MG63 (cell line): ENCODE data around the gene NECTIN3. TPM values are rescaled to one million over a fixed set of nuclear protein-coding genes. Genes with fewer than 3 reads are reported as not detected.

ENCODE experiments used
- DNase-seq: peaks from one replicate; pipeline ENCODE4 v3.0.0-alpha.2; 2020
- H3K27me3 ChIP-seq: fragments of 250-450 bp; sonication (Bioruptor Pico); 2 replicates; pipeline ENCODE4 v1.5.1; 2020; ENCODE audit warnings: mild to moderate bottlenecking, moderate library complexity
- H3K36me3 ChIP-seq: fragments of 250-450 bp; sonication (Bioruptor Pico); 2 replicates; pipeline ENCODE4 v1.5.1; 2020; ENCODE audit warnings: mild to moderate bottlenecking, moderate library complexity
- H3K4me3 ChIP-seq: fragments of 250-450 bp; sonication (Bioruptor Pico); 2 replicates; pipeline ENCODE4 v1.5.1; 2020; ENCODE audit warnings: mild to moderate bottlenecking, moderate library complexity
- H3K9me3 ChIP-seq: fragments of 250-450 bp; sonication (Bioruptor Pico); 2 replicates; pipeline ENCODE4 v1.5.1; 2020; ENCODE audit warnings: mild to moderate bottlenecking, moderate library complexity
- total RNA-seq: library from RNA; depleted of rRNA; stranded (reverse); fragments of >200 nt; shearing (Covaris generic); gene quantifications from 2 replicates; pipeline ENCODE4 v1.2.3, GENCODE V29; 2014; ENCODE audit warnings: low replicate concordance

The NECTIN3 gene
- total RNA-seq, 1 experiment from 2014 or later: 23.0 TPM

DNA sequence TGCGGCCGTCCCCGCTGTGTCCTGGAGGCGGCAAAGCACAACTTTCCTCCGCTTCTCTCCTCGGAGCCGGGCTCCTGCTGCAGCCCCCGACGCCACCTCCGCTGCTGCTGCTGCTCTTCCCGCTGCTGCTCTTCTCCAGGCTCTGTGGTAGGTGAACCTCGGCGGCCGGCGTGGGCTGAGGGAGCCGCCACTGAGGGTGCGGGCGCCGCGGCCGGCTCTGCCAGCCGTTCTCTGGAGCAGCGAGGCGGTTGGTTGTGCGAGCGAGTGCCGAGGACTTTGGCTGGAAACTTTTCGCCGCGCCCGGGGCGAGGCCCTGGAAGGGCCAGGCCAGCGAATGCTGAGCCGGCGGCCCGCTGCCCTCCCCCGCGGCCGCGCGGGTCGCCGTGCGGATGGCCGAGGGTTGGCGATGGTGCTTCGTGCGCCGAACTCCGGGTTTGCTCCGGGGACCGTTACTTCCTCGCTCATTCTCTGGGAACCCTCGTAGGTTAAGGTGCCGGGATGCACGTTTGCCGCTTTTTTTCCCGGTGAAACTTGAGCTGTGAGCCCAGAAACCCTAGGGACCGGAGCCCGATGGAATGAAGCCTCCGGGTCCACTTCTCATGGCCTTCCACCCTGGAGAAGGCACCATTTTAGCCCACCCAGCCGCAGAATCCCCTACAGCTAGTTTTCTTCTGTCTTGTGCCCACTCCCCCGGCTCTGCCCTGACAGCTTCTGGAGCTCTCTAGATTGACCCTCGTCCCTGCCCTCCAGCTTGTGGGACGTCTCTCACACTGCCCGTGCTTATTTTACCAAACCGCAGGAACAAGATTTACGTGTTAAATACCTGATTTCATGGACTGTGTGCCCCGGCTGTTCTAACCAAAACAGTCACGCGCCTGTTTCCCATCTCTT is 660 bp downstream of the NECTIN3 start:
- H3K36me3 ChIP-seq: no peaks in the 10 kb centered on the region
- no peaks in the 10 kb centered on the region for H3K9me3 ChIP-seq
- peak; percentile 56 for DNase-seq
- H3K4me3 ChIP-seq: peak overlapping the region; percentile 89
- no peaks in the 10 kb centered on the region for H3K27me3 ChIP-seq

DNA sequence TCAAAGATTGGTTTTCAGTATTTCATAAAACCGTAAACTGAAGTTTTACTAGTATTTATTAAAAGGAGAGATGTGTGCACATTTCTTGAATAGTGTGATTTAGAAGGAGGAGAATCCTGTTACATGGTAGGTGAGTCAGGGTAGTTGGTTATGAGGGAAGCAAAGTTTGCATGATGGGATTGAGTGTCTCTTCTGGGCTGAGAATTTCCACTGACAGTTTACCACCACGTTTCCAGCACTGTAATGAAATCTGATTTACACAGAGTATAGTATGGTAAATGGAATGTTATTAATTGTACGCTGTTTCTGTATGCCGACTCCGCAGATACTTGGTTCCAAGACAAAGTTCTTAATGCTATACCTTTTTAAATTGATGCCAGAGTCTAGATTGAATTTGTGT is 1.6 kb downstream of the NECTIN3 start:
- H3K27me3 ChIP-seq: no peaks in the 10 kb centered on the region
- H3K4me3 ChIP-seq: peak overlapping the region; percentile 89
- H3K9me3 ChIP-seq: no peaks in the 10 kb centered on the region
- no peak for DNase-seq
- no peaks in the 10 kb centered on the region for H3K36me3 ChIP-seq

DNA sequence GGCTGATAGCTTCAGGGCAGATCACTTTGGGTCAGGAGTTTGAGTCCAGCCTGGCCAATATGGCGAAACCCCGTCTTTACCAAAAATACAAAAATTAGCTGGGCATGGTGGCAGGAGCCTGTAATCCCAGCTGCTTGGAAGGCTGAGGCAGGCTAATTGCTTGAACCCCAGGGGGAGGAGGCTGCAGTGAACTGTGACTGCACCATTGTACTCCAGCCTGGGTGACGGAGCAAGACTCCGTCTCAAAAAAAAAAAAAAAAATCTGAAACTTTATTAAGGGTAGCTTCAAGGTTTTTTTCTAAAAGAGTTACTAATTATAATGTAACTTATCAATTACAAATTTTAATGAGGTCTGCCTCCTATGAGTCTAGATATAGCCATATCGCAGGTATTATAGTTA is 5.1 kb downstream of the NECTIN3 start:
- Histone ChIP-seq H3K36me3 (no peaks in the 10 kb centered on the region), H3K4me3 (no peak overlapping the region), H3K9me3 (no peaks in the 10 kb centered on the region), H3K27me3 (no peaks in the 10 kb centered on the region)
- DNase-seq: no peak

DNA sequence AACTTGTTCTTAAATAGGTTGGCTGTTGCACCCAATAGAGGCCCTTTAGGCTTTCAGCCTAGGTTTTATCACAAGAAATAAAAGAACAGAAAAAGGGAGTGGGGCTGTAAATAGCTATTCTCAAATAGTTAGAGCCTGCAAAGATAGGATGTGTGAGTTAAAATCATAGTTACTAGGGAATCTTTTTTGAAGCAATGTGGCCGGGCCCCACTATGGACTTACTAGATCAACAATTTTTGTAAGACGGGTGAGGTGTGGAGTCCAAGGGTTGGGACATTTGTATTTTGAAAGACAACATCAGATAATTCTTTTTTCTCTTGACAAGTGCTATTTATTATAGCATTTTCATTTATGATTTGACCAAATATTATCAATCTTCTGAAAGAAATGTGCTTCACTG is 5.8 kb downstream of the NECTIN3 start:
- DNase-seq: no peak
- H3K4me3 ChIP-seq: no peak overlapping the region
- H3K36me3 ChIP-seq: no peaks in the 10 kb centered on the region
- H3K27me3 ChIP-seq: no peaks in the 10 kb centered on the region
- H3K9me3 ChIP-seq: no peaks in the 10 kb centered on the region

DNA sequence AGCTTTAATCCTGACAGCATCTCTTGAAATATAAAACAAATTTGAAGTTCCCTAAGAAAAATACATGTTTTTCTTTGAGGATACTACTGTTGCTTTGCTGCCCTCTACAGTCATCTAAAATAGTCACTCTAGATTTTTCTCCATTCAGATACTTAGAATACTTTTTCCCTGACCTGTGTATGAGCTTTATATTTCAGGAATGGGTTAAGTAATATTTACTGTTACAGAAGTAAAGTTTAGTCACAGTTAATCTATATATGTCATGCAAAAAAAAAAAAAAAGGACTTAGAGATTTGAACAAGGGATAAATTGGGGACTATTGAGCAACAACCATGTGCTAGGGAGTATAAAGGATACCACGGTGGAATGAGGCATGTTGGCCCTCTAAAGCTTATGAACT is 8.8 kb downstream of the NECTIN3 start:
- Histone ChIP-seq H3K36me3 (no peaks in the 10 kb centered on the region), H3K27me3 (no peaks in the 10 kb centered on the region), H3K9me3 (no peaks in the 10 kb centered on the region), H3K4me3 (no peak overlapping the region)
- DNase-seq: no peak

DNA sequence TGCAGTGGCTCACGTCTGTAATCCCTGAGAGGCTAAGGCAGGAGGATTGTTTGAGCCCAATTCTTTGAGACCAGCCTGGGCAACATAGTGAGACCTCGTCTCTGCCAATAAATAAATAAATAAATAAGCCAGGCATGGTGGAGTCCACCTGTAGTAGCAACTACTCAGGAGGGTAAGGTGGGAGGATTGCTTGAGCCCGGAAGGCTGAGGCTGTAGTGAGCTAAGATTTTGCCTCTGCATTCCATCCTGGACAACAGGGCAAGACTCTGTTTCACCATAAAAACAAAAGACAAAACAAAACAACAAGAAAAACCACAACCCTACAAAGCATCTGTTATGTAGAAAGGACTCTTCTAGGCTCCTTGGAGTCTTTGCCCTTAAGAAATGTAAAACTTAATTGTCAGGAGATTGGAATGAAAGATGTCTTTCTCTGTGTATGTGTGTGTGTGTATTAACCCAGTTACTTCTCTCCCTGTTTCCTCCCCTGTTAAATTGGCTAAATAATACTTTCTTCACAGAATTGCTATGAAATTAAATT is 9.5 kb downstream of the NECTIN3 start:
- H3K27me3 ChIP-seq: no peaks in the 10 kb centered on the region
- DNase-seq: no peak
- H3K4me3 ChIP-seq: no peak overlapping the region
- H3K36me3 ChIP-seq: no peaks in the 10 kb centered on the region
- H3K9me3 ChIP-seq: no peaks in the 10 kb centered on the region

DNA sequence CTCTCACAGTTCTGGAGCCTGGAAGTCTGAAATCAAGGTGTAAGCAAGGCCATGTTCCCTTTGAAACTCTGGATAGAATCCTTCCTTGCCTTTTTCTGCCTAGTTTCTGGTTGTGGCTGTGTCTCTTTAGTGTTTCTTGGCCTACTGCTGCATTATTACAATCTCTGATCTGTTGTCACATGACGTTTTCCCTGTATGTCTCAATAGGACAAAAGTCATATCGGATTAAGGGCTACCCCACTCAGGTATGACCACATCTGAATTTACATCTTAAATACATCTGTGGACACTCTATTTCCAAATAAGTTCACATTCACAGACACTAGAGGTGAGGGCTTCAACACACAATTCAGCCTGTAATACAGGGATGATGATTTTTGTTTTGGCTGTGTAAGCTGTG is 13.3 kb downstream of the NECTIN3 start:
- DNase-seq: no peak
- no peak overlapping the region for H3K4me3 ChIP-seq
- H3K9me3 ChIP-seq: no peaks in the 10 kb centered on the region
- no peaks in the 10 kb centered on the region for H3K36me3 ChIP-seq
- no peaks in the 10 kb centered on the region for H3K27me3 ChIP-seq

DNA sequence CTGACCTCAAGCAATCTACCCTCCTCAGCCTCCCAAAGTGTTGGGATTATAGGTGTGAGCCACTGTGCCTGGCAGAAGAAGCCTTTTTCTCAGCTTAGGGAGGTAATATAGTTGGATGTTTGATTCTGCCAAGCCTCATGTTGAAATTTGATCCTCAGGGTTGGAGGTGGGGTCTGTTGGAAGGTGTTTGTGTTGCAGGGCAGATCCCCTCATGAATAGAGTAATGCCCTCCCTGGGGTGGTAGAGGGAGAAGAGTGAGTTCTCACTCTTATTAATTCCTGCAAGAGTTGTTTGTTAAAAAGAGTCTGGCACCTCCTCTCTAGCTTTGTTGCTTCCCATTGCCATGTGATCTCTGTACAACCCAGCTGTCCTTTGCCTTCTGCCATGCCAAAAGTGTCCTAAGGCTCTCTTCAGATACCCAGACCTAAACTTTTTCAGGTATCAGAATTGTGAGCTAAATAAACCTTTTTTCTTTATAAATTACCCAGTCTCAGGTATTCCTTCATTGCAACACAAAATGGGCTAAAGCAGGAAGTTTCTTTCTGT is 16.4 kb downstream of the NECTIN3 start:
- no peaks in the 10 kb centered on the region for H3K27me3 ChIP-seq
- no peak for DNase-seq
- H3K4me3 ChIP-seq: no peak overlapping the region
- H3K9me3 ChIP-seq: no peaks in the 10 kb centered on the region
- H3K36me3 ChIP-seq: no peaks in the 10 kb centered on the region

DNA sequence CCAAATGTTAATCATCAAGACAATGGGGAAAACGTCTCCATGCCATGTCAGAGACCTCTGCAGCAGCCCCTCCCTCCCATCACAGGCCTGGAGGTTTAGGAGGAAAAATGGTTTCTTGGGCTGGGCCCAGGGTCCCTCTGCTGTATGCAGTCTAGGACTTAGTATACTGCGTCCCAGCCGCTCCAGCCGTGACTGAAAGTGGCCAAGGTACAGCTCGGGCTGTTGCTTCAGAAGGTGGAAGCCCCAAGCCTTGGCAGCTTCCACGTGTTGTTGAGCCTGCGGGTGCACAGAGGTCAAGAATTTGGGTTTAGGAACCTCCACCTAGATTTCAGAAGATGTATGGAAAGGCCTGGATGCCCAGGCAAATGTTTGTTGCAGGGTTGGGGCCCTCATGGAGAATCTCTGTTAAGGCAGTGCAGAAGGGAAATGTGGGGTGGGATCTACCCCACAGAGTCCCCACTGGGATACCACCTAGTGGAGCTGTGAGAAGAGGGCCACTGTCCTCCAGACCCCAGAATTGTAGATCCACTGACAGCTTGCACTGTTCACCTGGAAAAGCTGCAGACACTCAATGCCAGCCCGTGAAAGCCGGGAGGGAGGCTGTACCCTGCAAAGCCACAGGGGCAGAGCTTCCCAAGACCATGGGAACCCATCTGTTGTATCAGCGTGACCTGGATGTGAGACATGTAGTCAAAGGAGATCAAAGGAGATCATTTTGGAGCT is 25.0 kb downstream of the NECTIN3 start:
- Histone ChIP-seq H3K36me3 (no peaks in the 10 kb centered on the region), H3K4me3 (no peak overlapping the region), H3K9me3 (no peaks in the 10 kb centered on the region; the same call in 1 of the 2 replicates), H3K27me3 (no peaks in the 10 kb centered on the region)
- no peak for DNase-seq

DNA sequence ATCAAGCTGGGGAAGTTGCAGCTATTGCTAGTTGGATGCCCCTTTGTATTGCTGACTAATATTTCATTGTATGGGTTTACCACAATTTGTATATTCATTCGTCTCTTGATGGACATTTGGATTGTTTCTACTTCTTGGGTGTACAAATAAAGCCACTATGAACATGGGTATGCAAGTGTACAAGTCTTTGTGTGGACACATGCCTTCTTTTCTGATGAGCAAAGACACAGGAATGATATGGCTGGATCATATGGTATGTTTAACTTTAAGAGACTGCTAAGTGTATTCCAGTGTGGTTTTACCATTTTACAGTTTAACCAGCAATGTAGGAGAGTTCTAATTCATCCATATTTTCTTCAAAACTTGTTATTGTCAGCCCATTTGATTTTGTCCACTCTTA is 32.2 kb downstream of the NECTIN3 start:
- no peak for DNase-seq

DNA sequence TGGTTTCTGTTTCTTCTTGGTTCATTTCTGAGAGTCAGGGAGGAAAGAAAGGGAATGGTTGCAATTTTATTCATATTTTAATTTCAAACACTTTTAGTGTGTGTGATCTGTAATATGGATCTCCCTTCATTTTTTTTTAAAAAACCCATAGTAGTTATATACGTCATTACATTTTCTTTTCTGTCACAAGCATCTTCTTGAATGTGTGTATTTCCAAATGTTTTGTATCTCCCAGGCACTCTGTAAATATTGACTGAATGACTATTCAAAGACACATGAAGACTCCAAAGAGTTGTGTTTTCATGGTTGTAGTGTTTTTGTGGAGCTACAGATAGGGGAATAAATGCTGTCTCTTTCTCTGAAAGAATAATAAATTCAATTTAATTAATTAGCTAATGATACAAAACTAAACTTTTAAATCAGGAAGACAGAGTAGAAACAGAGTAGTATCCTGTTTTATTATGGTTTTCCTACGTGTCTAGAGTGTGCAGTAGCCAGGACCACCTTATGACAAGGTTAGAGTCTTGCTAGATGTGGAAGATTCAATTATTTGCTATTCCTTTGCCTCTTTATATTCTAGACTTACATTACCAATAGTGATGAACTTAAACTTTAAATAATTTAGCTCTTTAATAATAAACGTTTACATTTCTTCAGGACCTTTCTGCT is 35.5 kb downstream of the NECTIN3 start:
- DNase-seq: no peak
- no peaks in the 10 kb centered on the region; the same call in 1 of the 2 replicates for H3K36me3 ChIP-seq
- H3K27me3 ChIP-seq: no peaks in the 10 kb centered on the region
- no peaks in the 10 kb centered on the region for H3K9me3 ChIP-seq
- H3K4me3 ChIP-seq: no peak overlapping the region

More for the DNA sequence above, 32.2 kb downstream of the NECTIN3 start:
- Histone ChIP-seq H3K36me3 (no peaks in the 10 kb centered on the region; the same call in 1 of the 2 replicates), H3K4me3 (no peak overlapping the region), H3K9me3 (no peaks in the 10 kb centered on the region), H3K27me3 (no peaks in the 10 kb centered on the region)

DNA sequence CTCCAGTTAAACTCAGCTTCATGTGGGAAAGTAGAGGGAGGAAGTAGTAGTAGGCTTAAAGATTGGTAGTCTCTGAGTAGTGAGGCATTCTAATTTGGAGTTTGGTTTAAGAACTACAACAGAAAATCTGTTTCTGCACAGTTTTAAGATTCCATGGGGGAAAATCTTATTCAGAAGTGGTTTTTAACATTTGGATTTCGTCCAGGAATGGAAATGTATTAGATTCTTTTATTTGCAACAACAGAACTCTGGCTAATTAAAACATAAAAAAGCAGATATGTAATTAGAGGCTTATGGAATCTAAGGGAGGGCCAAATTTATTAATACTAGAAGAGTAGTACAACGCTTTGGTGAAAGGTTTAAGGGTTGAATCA is 36.0 kb downstream of the NECTIN3 start:
- Histone ChIP-seq H3K4me3 (no peak overlapping the region), H3K36me3 (no peaks in the 10 kb centered on the region; the same call in 1 of the 2 replicates), H3K27me3 (no peaks in the 10 kb centered on the region), H3K9me3 (no peaks in the 10 kb centered on the region)
- DNase-seq: no peak

DNA sequence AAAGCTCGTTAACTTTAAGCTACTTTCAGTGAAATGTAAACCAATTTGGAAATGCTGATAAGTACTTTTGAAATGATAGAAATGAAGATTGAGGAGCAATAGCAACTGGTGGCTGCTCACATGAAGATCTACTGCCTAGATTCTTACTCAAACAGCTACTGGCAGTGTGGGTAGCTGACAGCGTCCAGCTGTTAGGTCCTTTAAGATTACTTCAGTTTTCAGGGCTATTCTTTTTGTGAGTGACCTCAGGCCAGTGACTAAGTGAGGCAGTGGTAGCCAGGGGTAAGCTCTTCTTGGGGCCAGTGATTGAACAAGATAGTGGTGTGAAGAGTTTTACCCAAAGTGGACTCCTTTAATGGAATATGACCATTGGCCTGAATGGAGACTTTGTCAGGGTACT is 41.3 kb downstream of the NECTIN3 start:
- DNase-seq: no peak
- Histone ChIP-seq H3K36me3 (no peaks in the 10 kb centered on the region), H3K27me3 (no peaks in the 10 kb centered on the region), H3K9me3 (no peaks in the 10 kb centered on the region), H3K4me3 (no peak overlapping the region)

DNA sequence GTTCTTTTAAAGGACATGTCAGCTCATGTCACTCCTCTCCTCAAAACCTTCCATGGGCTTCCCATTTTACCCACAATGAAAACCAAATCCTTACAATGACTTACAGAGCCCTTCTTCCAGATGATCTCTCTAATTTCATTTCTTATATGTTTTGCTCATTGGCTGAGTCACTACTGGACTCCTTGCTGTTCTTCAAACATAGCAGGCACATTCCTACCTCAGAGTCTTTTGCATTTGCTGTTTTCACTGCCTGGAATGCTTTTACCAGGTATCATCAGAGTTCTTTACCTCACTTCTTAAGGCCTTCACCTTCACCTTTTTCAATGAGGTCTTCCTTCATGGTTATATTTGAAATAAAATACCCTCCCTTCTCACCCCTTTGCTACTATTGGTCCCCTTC is 57.3 kb downstream of the NECTIN3 start:
- no peak for DNase-seq
- H3K36me3 ChIP-seq: peaks cover 2% of the 10 kb centered on the region; the same call in 1 of the 2 replicates
- H3K9me3 ChIP-seq: no peaks in the 10 kb centered on the region
- H3K4me3 ChIP-seq: no peak overlapping the region
- H3K27me3 ChIP-seq: no peaks in the 10 kb centered on the region

DNA sequence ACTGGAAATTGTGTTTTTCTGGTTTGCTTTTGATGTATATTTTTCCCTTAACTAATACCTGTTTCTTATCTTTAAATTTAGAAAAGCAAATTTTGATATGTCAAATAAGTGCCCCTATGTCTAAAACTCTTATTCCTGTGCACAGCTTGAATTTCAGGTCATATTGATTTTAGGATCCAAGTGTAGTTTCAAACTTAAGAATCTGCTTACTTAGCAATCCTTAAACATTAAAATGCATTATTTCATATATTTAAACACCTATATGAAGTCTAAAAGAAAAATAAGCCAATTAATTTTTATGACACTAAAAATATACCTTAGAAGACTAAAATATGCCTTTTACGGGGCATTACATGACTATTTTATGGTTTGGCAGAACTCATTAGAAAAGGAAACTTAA is 59.2 kb downstream of the NECTIN3 start:
- Histone ChIP-seq H3K4me3 (no peak overlapping the region), H3K36me3 (no peaks in the 10 kb centered on the region; the same call in 1 of the 2 replicates), H3K27me3 (no peaks in the 10 kb centered on the region), H3K9me3 (no peaks in the 10 kb centered on the region)
- no peak for DNase-seq

DNA sequence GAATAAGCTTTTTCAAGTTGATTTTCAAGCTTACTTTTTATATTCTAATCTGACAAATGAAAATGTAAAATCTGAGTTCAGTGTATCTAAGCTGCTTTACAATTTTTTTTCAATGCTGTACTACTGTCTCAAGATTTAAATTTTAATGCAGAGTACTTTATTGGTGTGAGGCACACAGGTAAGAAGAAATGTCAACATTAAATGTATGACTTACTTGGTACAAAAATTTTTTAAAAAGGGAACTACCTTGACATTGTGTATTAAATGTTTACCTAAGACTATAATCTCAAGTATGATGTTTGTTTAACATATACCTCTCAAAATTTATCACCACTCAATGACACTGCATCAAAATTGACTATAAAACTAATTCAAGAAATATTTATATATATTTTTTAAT is 62.7 kb downstream of the NECTIN3 start:
- DNase-seq: no peak
- H3K9me3 ChIP-seq: no peaks in the 10 kb centered on the region
- no peaks in the 10 kb centered on the region for H3K36me3 ChIP-seq
- no peaks in the 10 kb centered on the region for H3K27me3 ChIP-seq
- H3K4me3 ChIP-seq: no peak overlapping the region

DNA sequence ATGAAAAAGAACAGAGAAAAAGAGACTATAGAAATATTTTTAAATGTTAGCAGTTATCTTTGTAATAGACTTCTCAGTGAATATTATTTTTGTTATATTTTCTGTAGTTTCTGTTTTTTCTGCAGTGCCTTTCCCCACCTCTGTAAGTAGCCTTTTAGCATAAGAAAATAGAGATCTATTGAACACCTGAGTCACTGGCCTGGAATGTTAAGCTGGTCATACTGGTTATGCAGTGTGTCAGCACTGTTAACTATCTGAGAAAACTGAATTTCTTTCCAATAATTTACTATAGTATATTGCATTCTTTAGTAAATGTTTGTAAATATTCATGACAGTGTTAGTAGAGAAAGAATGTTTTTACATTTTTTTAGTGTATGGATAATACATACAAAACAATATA is 79.8 kb downstream of the NECTIN3 start:
- H3K4me3 ChIP-seq: no peak overlapping the region
- H3K9me3 ChIP-seq: no peaks in the 10 kb centered on the region
- H3K27me3 ChIP-seq: no peaks in the 10 kb centered on the region
- DNase-seq: peak; percentile 47
- no peaks in the 10 kb centered on the region for H3K36me3 ChIP-seq
